Measurements from ENCODE around the gene ZFYVE19.

- TF ChIP-seq, protein P1, sequence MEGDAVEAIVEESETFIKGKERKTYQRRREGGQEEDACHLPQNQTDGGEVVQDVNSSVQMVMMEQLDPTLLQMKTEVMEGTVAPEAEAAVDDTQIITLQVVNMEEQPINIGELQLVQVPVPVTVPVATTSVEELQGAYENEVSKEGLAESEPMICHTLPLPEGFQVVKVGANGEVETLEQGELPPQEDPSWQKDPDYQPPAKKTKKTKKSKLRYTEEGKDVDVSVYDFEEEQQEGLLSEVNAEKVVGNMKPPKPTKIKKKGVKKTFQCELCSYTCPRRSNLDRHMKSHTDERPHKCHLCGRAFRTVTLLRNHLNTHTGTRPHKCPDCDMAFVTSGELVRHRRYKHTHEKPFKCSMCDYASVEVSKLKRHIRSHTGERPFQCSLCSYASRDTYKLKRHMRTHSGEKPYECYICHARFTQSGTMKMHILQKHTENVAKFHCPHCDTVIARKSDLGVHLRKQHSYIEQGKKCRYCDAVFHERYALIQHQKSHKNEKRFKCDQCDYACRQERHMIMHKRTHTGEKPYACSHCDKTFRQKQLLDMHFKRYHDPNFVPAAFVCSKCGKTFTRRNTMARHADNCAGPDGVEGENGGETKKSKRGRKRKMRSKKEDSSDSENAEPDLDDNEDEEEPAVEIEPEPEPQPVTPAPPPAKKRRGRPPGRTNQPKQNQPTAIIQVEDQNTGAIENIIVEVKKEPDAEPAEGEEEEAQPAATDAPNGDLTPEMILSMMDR (IDR thresholded peaks at IDR 0.05): no peak
- no peak for TF ChIP-seq POLR2A (IDR thresholded peaks at IDR 0.05)
These were observed 35.6 kb upstream of the ZFYVE19 start for GRCh38 chr15:40771242-40771641.
